IMR-90 (cell line): ENCODE measurements around the gene KCTD5.

Experiments used
- BHLHE40 ChIP-seq: fragments of 150-350 bp; IDR thresholded peaks from 2 replicates; pipeline ENCODE4 v1.6.1; 2016; ENCODE audit warnings: mild to moderate bottlenecking, low read depth, low read length
- CEBPB ChIP-seq: IDR thresholded peaks from 2 replicates; pipeline ENCODE4 v1.6.1; 2012; ENCODE audit warnings: low read depth, low read length, improper control_type of control experiment
- CHD1 ChIP-seq: IDR thresholded peaks from 2 replicates; pipeline ENCODE4 v1.6.1; 2012; ENCODE audit warnings: low read depth, low read length, improper control_type of control experiment
- FOS ChIP-seq: fragments of 150-350 bp; IDR thresholded peaks from 2 replicates; pipeline ENCODE4 v1.6.1; 2016; ENCODE audit warnings: low read depth, low read length
- MAZ ChIP-seq: IDR thresholded peaks from 2 replicates; pipeline ENCODE4 v1.6.1; 2012; ENCODE audit warnings: low read depth, mild to moderate bottlenecking, low read length, improper control_type of control experiment, moderate library complexity, borderline replicate concordance
- MXI1 ChIP-seq: IDR thresholded peaks from 2 replicates; pipeline ENCODE4 v1.6.1; 2012; ENCODE audit warnings: low read depth, mild to moderate bottlenecking, low read length, moderate library complexity, borderline replicate concordance
- POLR2A ChIP-seq: IDR thresholded peaks from 2 replicates; pipeline ENCODE4 v1.6.1; 2012; ENCODE audit warnings: mild to moderate bottlenecking, low read depth, low read length
- RAD21 ChIP-seq: IDR thresholded peaks from 2 replicates; pipeline ENCODE4 v1.6.1; 2012; ENCODE audit warnings: low read length, improper control_type of control experiment
- SMC3 ChIP-seq: fragments of 150-350 bp; IDR thresholded peaks from 2 replicates; pipeline ENCODE4 v1.6.1; 2016; ENCODE audit warnings: low read depth, mild to moderate bottlenecking, antibody characterized with exemption, low read length, moderate library complexity
- TF ChIP-seq, protein P1 (sequence below): conservative IDR thresholded peaks from 2 replicates; pipeline ENCODE4 v1.5.1; 2012; ENCODE audit warnings: mild to moderate bottlenecking, low read depth, low read length, improper control_type of control experiment

DNA sequence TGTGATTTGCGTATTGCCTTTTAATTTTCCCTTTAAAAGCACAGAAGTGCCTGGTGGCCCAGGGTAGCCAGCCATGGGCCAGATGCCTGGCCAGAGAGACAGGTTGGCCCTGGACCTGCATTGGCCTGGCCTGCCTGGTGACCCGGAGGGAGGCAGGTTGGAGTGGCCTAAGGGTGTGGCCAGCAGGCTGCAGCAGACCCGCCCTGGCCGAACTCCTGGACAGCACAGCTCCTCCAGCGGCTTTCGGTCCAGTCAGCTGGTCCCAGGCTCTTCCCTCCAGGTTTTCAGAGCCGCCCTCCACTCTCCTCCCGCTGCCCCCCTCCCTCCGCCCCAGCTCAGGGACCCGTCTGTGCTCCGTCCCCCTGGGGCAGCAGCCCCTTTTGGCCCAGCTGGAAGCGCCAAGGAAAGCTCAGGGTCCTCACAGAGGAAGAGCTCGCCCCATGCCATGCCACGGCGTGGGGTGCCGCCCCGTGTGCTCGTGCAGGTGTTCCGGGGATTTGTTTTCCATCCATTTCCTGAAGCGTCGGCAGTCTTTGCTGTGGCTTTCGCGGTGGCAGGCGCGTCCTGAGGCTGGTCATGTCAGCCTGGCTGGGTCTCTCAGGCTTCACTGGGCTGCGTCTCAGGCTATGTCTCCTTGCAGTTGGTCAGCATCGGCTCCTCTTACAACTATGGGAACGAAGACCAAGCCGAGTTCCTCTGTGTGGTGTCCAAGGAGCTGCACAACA is 19.6 kb downstream of the KCTD5 start:
- TF ChIP-seq, protein P1, sequence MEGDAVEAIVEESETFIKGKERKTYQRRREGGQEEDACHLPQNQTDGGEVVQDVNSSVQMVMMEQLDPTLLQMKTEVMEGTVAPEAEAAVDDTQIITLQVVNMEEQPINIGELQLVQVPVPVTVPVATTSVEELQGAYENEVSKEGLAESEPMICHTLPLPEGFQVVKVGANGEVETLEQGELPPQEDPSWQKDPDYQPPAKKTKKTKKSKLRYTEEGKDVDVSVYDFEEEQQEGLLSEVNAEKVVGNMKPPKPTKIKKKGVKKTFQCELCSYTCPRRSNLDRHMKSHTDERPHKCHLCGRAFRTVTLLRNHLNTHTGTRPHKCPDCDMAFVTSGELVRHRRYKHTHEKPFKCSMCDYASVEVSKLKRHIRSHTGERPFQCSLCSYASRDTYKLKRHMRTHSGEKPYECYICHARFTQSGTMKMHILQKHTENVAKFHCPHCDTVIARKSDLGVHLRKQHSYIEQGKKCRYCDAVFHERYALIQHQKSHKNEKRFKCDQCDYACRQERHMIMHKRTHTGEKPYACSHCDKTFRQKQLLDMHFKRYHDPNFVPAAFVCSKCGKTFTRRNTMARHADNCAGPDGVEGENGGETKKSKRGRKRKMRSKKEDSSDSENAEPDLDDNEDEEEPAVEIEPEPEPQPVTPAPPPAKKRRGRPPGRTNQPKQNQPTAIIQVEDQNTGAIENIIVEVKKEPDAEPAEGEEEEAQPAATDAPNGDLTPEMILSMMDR, result no peak
- TF ChIP-seq CEBPB, result no peak
- TF ChIP-seq SMC3, result no peak
- TF ChIP-seq CHD1, result no peak
- no peak for TF ChIP-seq BHLHE40
- no peak for TF ChIP-seq POLR2A
- TF ChIP-seq FOS, result no peak
- TF ChIP-seq RAD21, result no peak
- no peak for TF ChIP-seq MXI1
- no peak for TF ChIP-seq MAZ
